Lung (tissue), 16 donors: ENCODE data around the gene OXGR1. TPM values are rescaled to one million over a fixed set of nuclear protein-coding genes. Genes with fewer than 3 reads are reported as not detected.

Source experiments
- ATAC-seq: fragments of 200-7000 bp; cut with Tn5 transposase; one replicate; pipeline ENCODE4 v1.9.1; 2020; ENCODE audit warnings: moderate number of reproducible peaks; ENCODE audit not compliant: insufficient read depth, low FRiP score
- DNase-seq, 3 donors: peaks; one replicate each; pipeline ENCODE4 v3.0.0-alpha.2; 2013 to 2017
- H3K27ac ChIP-seq, 2 donors: one replicate each; pipeline ENCODE4 v1.5.1; 2013; ENCODE audit warnings: mild to moderate bottlenecking in 2 of 2, moderate library complexity in 2 of 2, control low read depth in 1 of 2, inconsistent platforms in 1 of 2, low read depth in 1 of 2, low read length in 1 of 2
- H3K27me3 ChIP-seq, 3 donors: one replicate each; pipeline ENCODE4 v1.5.1; 2013; ENCODE audit warnings: low read length in 2 of 3; ENCODE audit not compliant: control insufficient read depth in 3 of 3, insufficient read depth in 3 of 3
- H3K36me3 ChIP-seq, 4 donors: one replicate each; pipeline ENCODE4 v1.5.1; 2013; ENCODE audit warnings: low read length in 4 of 4, mild to moderate bottlenecking in 1 of 4, moderate library complexity in 1 of 4; ENCODE audit not compliant: control insufficient read depth in 4 of 4, insufficient read depth in 4 of 4
- H3K4me1 ChIP-seq, 5 donors: one replicate each; pipeline ENCODE4 v1.5.1; 2013; ENCODE audit warnings: low read length in 5 of 5, mild to moderate bottlenecking in 2 of 5, moderate library complexity in 1 of 5; ENCODE audit not compliant: control insufficient read depth in 5 of 5, insufficient read depth in 5 of 5
- H3K4me3 ChIP-seq: one replicate; pipeline ENCODE4 v1.5.1; 2013; ENCODE audit warnings: mild to moderate bottlenecking, control low read depth, moderate library complexity
- H3K9ac ChIP-seq, 2 donors: one replicate each; pipeline ENCODE4 v1.5.1; 2013; ENCODE audit warnings: low read length in 2 of 2, control low read depth in 1 of 2; ENCODE audit not compliant: insufficient read depth in 1 of 2
- H3K9me3 ChIP-seq, 4 donors: one replicate each; pipeline ENCODE4 v1.5.1; 2013; ENCODE audit warnings: low read length in 3 of 4, mild to moderate bottlenecking in 1 of 4, moderate library complexity in 1 of 4; ENCODE audit not compliant: control insufficient read depth in 4 of 4, insufficient read depth in 3 of 4
- CTCF ChIP-seq: IDR thresholded peaks from 2 replicates; pipeline ENCODE4 v1.5.1; 2012; ENCODE audit warnings: mild to moderate bottlenecking; ENCODE audit errors: control extremely low read depth, extremely low read depth
- WGBS, 2 donors: extraction: QIAGEN DNeasy Blood & Tissue Kit; methylation state at CpG; one replicate each; pipeline ENCODE4 v1.1.7; 2013; 5-methylcytosine and 5-hydroxymethylcytosine counted together
- long read RNA-seq, 5 donors: transcript quantifications; one replicate each; lab custom pipeline, GENCODE V29; 2026
- polyA plus RNA-seq, 2 donors: library from polyadenylated mRNA; stranded (reverse); fragments of 200-250 nt; gene quantifications; one replicate each; pipeline ENCODE4 v1.2.1, GENCODE V29; 2013
- total RNA-seq, 2 donors: library from RNA; depleted of rRNA in 1 of 2; stranded (reverse); fragments of >200 nt in 1 of 2; gene quantifications; one replicate each; pipeline ENCODE4 v1.2.1, GENCODE V29; 2014 to 2021
- donor health status: control.
- donor health status: control.
- donor health status: Bipolar disorder and iron deficiency.
- donor health status: healthy.
- donor health status: DM: yes; HTN: yes; CAD: no.

The OXGR1 gene
- under 1 TPM; 0.46 to 0.71 TPM for total RNA-seq
- under 1 TPM; 0.25 to 0.45 TPM for polyA plus RNA-seq
- long read RNA-seq, donor 1, result 0 reads
- long read RNA-seq, donor 2, result 0 reads
- long read RNA-seq, donor 3, result 0 reads
- long read RNA-seq, donor 4, result 0 reads
- long read RNA-seq, donor 5, result 0 reads

GRCh38 chr13:96994017-96994857 is at the start of gene OXGR1:
TSS of gene OXGR1 (minus strand) at chr13:96994476. CDS start at chr13:96987759, 6,717 bp downstream.
- no peak for TF ChIP-seq CTCF
- WGBS, 2 donors, result 2 to 4% methylated on average over 47 to 52 of the region's 52 CpGs
- Histone ChIP-seq H3K9ac (peak within 1 kb of the TSS in 1 of 2 donors; percentile 73), H3K9me3 (peaks cover 0 to 2% (median 0%) of the 10 kb centered on the region in 4 donors), H3K36me3 (no peaks in the 10 kb centered on the region), H3K27me3 (peaks cover 0 to 43% (median 26%) of the 10 kb centered on the region in 3 donors), H3K4me3 (no peak within 1 kb of the TSS), H3K4me1 (peaks cover 0 to 13% (median 0%) of the 10 kb centered on the region in 5 donors), H3K27ac (no peak within 1 kb of the TSS)
- peak; percentile 26 to 29 (median 27) for DNase-seq
- ATAC-seq, result no peak

GRCh38 chr13:97043302-97043701 is 49.0 kb upstream of the OXGR1 start:
- Histone ChIP-seq H3K27me3 (peaks cover 0 to under 1% (median 0%) of the 10 kb centered on the region in 3 donors), H3K4me3 (no peak overlapping the region), H3K27ac (no peak overlapping the region), H3K4me1 (no peaks in the 10 kb centered on the region), H3K9ac (no peak overlapping the region), H3K36me3 (no peaks in the 10 kb centered on the region), H3K9me3 (no peaks in the 10 kb centered on the region)
- WGBS, 2 donors, result 65 to 78% methylated on average over 2 of the region's 2 CpGs
- ATAC-seq (no peak), DNase-seq (no peak)
- no peak for TF ChIP-seq CTCF

- no peak for TF ChIP-seq CTCF
- Histone ChIP-seq H3K4me3 (no peak overlapping the region), H3K36me3 (no peaks in the 10 kb centered on the region), H3K27me3 (peaks cover 0 to 3% (median 0%) of the 10 kb centered on the region in 3 donors), H3K9ac (no peak overlapping the region), H3K4me1 (no peaks in the 10 kb centered on the region), H3K9me3 (peaks cover 0 to 3% (median under 1%) of the 10 kb centered on the region in 4 donors), H3K27ac (no peak overlapping the region)
- WGBS, 2 donors, result 51 to 65% methylated on average over 2 of the region's 2 CpGs
- DNase-seq (peak in 2 of 3 donors; percentile 69 to 81), ATAC-seq (no peak)
Measured at GRCh38 chr13:97030705-97031452, 36.6 kb upstream of the OXGR1 start.
